ENCODE measurements around the gene SPATA9. TPM values are rescaled to one million over a fixed set of nuclear protein-coding genes. Genes with fewer than 3 reads are reported as not detected.
"Not testable (repeated sequence)": the region's sequence is repeated elsewhere in the genome, so short reads cannot be mapped to it uniquely, and the experiment has no call there.

The SPATA9 gene
- total RNA-seq, 2 donors from 2014 or later, result 0.31 to 0.49 TPM

DNA sequence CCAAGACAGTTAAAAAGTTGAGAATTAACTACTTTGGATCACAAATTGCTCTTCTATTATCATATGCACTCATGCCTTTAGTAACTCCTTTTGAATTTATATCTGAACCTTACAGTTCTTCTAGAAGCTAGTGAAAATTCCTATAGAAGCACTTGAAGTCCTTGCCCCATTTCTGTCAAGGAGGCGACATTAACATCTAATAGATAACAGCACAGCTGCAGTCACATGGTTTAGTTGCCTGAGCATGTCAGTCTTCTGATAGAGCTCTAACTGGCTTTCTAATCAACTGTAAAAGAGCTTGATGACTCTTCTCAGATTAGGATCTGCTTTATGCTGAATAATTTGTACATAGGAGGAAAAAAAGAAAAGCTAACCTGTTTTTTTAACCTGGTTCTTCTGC lies 27.2 kb downstream of the SPATA9 start:
- no peak for DNase-seq

DNA sequence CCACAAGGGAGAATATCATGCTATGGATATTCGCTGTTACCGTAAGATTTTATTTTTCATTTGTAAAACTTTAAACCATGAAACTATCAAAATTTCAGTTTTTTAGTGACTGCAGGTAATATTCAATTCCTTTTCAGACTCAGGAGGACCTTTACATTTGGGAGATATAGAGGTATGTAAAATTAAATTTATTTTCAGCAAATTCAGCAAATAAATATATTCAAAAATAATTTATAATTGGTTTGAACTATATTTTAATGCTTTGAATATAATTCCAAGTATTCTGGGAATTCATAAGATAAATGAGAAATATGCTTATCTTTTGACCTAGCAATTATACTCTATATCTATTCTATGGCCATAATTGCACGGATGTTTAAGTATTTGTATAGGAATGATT lies 28.6 kb downstream of the SPATA9 start:
- intact Hi-C loops (cut with DNase I, micrococcal nuclease), result no loop called here
- ATAC-seq (no peak), DNase-seq (no peak)

More for the DNA sequence above, 27.2 kb downstream of the SPATA9 start:
- intact Hi-C loops (cut with DNase I, micrococcal nuclease), result no loop called here
- no peak for ATAC-seq

DNA sequence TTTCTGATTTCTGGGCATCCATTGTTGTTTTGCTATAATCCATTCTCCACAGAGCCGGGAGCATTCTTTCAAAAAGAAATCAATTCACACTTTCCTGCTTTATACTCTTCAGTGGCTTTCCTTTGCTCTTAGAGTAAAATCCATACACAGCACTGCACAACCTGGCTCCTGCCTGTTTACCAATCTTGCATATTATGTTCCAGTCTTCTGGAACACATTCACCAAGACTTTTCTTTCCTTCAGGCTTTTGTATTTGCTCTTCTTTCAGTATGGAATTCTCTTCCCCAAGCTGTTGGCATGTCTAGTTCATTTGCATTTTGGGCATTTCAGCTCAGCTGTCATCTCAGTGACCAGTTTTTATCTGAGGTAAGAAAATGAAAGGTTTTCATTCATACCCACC lies 29.9 kb downstream of the SPATA9 start:
- DNase-seq, result no peak
- intact Hi-C loops (cut with DNase I, micrococcal nuclease), result no loop called here
- ATAC-seq, result no peak

DNA sequence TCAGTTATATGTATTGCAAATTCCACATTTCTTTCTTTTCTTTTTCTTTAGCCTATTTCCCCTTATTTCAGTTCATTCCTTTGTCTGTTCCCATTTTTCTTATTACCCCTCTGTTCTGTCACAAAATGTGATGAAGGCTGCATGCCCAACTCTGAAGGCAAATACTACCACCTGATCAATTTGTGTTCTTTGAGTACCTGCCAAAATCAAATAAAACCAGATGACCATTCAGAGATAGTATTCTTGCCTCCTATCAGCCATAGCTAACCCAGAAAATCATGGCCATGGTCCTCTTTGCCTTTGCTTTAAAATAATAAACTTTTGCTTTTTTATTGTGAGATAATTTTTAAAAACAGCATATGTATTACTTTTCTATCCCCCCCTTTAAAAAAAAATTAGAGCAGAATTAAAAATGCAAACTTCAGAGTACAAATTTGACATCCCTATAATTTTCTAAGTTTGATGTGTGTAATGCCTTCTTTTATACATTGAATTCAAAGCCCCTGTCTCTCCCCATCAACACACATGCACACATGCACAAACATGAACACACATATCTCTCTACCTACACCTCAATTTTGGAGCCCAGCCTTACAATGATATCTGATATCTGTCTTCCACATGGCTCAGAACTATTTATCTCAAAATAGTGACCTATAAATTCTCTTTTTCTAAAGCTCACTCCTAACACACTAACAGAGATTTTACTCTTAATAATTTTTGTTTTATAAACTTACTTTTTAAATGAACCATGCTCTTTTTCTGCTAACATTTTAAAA lies 32.8 kb downstream of the SPATA9 start:
- DNase-seq (no peak), ATAC-seq (no peak)
- intact Hi-C loops (cut with DNase I, micrococcal nuclease), result loop anchor here in 1 of 2 donors (10.0 kb wide), 3 partner anchors 135 to 695 kb away; partner anchors contain the start of gene ELL2

DNA sequence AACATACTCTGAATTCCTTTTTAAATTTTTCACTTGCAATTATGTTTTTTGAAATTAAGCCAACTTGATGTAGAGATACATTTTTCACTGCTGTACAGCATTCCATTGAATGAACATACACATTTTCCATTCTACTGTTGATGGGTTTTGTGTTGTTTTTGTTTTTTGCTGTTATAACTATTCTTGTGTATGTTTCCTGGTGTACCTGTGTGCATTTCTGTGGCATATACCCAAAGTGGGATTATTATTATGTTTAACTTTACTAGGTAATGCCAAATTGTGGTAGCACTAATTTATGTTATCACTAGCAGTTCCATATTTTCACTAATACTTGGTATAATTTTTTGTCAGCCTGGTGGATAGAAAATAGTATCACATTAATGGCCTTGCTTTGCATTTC lies 33.5 kb downstream of the SPATA9 start:
- DNase-seq (no peak), ATAC-seq (no peak)
- intact Hi-C loops (cut with DNase I, micrococcal nuclease), result loop anchor here in 1 of 2 donors (10.0 kb wide), 3 partner anchors 136 to 696 kb away; partner anchors contain the start of gene ELL2

DNA sequence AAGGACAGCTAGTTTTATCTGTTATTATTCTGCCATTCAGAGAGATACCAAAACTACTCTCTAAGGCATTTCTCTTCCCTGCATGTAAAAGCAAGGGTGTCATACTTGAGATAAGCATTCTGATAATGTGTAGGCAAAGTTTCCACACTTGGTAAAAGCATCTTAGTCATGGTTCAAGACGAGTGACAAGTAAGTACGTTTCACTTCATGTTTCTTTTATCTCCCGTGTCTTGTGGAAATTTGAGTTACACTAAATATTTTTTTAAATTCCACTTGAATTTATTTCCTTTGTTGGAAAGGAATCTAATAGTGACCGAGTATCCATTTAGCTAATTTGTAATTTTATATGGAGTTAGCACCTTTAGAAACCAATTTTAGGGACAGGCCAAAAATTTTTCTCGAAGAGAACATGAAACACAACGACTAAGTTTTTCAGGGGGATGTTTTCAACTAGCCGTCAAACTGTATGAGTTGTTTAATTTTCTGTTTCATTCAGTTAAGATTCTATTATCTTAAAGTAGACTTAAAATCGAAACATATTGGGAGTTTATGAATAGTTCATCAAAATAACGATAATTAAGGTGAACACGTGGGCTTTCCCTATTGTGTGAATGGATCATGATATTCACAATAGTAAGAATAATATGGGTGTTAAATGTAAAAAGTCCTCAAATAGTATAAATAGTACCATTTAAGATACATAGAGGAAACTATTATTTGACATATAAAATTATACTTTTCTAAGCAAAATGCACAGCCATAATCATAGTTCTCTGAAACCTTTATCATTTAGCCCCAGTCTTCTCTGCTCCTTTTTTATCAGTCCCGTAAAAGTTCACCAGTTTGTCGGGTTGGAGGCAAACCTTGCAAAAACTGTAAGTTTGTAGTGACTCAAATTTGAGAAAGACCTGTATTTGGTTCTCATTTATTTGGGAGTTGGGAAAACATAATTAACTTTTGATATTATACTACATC lies 34.6 kb downstream of the SPATA9 start:
- no peak for ATAC-seq
- intact Hi-C loops (cut with DNase I, micrococcal nuclease), result loop anchor here in 1 of 2 donors (10.0 kb wide), 3 partner anchors 137 to 697 kb away; partner anchors contain the start of gene ELL2
- no peak for DNase-seq

DNA sequence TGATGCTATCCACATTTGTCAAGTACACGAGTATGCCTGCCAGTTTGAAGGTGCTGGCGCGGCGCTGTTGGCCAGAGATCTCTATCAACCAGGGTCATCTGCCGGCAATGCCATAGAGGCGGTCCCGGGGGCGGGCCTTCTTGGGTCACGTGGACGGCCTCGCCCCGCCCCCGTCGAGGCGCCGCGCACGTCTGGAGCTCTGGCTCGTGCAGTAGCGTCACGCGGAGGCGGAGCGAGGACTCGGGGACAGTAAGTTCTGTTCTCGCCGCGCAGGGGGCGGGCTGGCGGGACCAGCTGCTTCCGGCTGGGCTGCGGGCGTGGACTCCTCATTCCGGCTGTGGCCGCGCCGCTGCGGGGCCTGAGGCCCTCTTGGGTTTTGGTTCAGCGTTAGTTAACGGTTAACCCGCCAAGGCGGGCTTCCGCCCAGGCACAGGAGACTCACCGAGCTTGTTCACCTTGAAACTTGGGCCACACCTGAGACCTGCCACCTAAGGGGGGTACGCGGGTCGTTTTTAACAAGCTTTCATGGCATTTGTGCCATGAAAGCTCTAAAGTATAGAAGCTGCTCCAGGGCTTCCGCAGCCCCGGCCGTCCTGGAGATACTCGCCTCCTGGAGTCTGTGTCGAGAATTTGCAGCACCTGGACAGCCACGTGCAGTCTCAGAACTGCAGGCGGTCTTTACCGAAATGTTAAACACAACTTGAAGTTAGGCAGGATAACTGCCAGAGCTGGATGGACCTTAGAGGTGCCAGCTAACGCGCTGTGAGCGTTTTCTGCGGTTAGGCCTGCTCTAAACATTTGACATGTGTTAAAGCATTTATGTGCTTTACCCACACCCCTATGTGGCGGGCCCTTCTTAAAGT lies 36.0 kb downstream of the SPATA9 start, which contains the start of gene RFESD:
TSS of gene RFESD (plus strand) at position 209 of the 863 bp plus-strand sequence. CDS start 5,495 bp downstream, outside the sequence.
- intact Hi-C loops (cut with DNase I, micrococcal nuclease), result loop anchor here in 1 of 2 donors (10.0 kb wide), 3 partner anchors 138 to 698 kb away; partner anchors contain the start of gene ELL2
- peak; percentile 94 for ATAC-seq

DNA sequence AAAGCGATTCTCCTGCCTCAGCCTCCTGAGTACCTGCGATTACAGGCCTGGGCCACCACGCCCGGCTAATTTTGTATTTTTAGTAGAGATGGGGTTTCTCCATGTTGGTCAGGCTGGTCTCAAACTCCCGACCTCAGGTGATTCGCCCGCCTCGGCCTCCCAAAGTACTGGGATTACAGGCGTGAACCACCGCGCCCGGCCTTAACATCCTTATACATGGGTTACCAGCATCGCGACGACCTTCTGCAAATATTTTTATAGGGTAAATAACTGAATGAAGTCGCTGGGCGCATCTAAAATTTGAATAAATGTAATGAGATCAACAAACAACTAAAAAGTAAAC lies 36.6 kb downstream of the SPATA9 start:
- not testable (repeated sequence) for DNase-seq
- intact Hi-C loops (cut with DNase I, micrococcal nuclease), result loop anchor here in 1 of 2 donors (10.0 kb wide), 3 partner anchors 139 to 699 kb away; partner anchors contain the start of gene ELL2
- peak; percentile 8 for ATAC-seq

More for the DNA sequence above, 36.0 kb downstream of the SPATA9 start, which contains the start of gene RFESD:
- peak; percentile 100 for DNase-seq

DNA sequence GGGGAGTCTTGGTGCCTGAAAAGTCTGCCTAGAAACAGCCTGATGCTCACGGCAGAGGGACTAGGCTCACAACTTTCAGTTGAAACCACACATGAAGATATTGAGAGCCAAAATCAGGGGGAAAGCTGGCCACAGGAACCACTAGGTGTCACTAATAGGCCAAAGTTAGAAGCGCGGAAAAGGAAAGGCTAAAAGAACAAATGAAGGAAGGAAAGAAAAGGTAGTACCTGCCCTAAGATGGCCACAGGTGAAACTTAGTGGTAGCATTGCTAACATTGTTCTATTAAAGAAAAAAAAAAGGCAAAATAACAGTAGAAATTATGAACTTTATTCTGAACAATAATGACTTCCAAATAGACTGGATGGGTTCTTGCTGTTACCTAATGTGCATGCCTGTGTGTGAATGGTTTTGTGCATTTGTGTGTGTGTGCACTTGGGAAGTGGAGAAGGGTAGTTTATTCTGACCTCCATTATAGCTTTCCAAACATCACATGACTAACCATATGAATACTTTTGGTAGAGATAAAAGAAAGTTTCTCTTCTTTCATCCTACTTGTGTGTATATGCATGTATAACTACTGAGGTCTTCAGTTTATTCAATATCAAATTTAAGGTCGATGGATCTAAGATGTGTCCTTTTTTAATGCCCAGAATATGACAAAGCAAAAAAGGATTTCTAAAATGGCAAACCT lies 38.3 kb downstream of the SPATA9 start:
- DNase-seq, result peak; percentile 43 to 50
- ATAC-seq, result no peak
- intact Hi-C loops (cut with DNase I, micrococcal nuclease), result loop anchor here in 1 of 2 donors (10.0 kb wide), 3 partner anchors 140 to 700 kb away; partner anchors contain the start of gene ELL2

DNA sequence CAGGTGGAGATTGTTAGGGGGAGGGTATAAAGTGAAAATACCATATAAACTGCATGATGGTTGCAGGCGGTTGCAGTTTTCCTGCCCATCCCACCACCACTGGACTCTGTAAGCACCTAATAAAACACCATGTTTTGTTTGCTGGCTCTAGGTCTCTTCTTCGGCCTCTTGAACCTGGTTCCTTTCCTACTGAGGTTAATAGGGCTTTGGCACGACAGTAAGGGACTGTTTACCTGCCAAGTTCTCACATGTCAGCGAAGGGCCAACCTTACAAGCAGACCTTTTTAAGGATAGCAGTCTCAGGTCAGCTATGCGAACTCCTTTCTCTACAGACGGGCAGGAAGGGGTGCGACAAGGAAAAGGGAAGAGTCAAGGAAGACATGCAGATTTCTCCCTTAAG lies 39.6 kb downstream of the SPATA9 start:
- DNase-seq (no peak), ATAC-seq (no peak)
- intact Hi-C loops (cut with DNase I, micrococcal nuclease), result loop anchor here in 1 of 2 donors (10.0 kb wide), 3 partner anchors 142 to 702 kb away; partner anchors contain the start of gene ELL2

DNA sequence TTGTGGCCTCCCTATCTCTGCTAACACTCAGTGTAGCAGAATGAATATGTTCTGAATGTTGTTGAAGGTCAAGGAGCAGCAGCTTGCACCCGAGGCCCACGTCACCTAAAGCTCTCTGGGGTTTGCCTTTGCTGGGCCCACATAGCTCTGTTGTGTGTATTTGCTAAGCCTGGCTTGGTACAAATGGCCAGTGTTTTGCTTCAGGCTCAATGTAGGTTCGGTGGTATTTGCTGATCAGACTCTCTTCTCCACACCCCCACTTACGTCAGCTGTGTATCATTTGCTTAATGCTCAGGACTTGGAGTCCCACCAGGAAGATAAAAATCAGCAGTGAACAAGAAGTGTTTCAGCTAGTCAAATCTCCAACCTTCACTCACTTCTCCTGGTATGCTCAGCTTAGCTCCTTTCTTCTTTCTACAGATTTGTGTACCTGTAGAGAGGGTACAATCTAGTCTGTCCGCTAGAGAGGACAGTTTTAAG lies 41.0 kb downstream of the SPATA9 start:
- intact Hi-C loops (cut with DNase I, micrococcal nuclease), result loop anchor here in 1 of 2 donors (10.0 kb wide), 3 partner anchors 143 to 703 kb away; partner anchors contain the start of gene ELL2
- ATAC-seq (no peak), DNase-seq (no peak)

DNA sequence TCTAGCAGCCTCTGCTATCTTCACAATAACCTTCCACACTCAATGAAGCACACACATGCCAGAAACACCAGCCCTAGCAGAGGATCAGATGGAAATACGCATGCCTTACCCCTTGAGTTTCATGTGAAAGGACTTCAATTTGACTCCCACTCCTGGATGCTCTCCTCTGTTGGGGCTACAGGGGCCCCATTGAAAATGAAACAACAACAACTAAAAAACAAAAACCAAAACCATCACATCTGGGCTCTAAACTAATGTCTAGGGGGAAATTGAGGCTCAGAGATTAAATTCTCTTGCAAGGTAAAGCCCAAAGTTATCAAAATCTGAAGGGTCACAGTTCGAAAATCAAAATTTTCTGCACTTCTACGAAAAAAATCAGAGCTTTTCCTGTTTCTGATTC lies 44.2 kb downstream of the SPATA9 start:
- DNase-seq (no peak), ATAC-seq (no peak)
- intact Hi-C loops (cut with DNase I, micrococcal nuclease), result no loop called here

DNA sequence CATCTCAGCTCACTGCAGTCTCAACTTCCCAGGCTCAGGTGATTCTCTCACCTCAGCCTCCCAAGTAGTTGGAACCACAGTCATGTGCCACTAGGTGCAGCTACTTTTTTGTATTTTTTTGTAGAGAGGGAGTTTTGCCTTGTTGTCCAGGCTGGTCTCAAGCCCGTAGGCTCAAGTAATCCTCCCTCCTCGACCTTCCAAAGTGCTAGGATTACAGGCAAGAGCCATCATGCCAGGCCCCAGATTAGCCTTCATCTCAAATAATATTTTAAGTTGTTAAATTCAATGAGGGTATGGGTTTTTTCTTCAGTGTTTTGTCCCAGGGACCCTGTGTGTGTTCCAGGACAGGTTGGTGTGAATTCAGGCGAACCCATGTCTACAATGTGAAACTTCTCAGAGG lies 48.7 kb downstream of the SPATA9 start:
- DNase-seq, result no peak
- intact Hi-C loops (cut with DNase I, micrococcal nuclease), result no loop called here
- ATAC-seq, result no peak

DNA sequence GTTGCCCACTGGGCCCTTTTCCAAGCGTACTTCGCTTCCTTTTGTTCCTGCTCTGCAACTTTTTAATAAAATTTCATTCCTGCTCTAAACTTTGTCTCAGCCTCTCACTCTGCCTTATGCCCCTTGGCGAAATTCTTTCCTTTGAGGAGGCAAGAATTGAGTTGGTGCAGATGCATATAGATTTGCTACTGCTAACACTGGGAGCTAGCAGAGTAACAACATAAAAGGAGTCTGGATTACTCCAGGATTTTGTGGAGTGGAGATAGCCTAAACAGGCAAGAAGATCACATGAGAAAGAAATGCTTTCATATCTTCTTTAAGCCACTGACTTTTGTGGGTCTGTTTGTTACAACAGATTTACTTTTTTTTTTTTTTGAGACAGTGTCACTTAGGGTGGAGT lies 49.1 kb downstream of the SPATA9 start:
- intact Hi-C loops (cut with DNase I, micrococcal nuclease), result no loop called here
- DNase-seq (no peak), ATAC-seq (no peak)

DNA sequence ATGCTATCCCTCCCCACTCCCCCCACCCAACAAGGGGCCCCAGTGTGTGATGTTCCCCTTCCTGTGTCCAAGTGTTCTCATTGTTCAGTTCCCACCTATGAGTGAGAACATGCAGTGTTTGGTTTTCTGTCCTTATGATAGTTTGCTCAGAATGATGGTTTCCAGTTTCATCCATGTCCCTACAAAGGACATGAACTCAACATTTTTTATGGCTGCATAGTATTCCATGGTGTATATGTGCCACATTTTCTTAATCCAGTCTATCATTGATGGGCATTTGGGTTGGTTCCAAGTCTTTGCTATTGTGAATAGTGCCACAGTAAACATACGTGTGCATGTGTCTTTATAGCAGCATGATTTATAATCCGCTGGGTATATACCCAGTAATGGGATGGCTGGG lies 49.8 kb downstream of the SPATA9 start:
- intact Hi-C loops (cut with DNase I, micrococcal nuclease); ATAC-seq; DNase-seq: not testable (repeated sequence)

DNA sequence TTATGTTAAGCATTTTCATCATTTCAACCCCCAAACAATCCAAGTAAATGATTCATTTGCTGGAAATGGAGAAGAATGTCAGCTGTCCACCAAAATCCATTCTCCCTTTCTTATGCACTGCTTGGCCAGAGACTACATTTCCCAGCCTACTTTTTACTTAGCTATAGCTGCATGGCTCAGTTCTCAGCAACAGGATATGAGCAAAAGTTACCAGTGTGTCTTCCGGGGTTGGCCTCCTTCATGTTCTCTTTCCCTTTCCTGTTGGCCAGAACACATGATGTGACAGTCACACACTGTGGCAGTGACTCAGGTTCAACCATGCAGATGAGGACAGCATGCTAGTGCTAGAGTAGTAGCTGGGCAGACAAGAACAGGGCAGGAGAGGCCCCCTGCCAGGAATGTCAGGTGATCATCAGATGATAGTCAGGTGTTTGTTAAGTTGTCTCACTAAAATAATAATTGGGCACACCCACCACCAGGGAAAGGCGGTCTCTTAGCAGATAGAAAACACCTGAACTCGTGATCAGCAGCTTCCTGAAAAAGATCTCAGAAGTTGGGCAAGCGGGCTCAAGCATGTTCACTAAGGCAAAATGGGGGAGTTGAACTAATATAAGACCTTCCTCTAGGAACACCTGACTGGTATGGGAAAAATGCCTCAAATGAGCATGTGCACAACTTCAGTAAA lies 50.7 kb downstream of the SPATA9 start:
- ATAC-seq, result peak; percentile 16
- DNase-seq, result no peak
- intact Hi-C loops (cut with DNase I, micrococcal nuclease), result no loop called here

Measured in left colon (tissue), 2 donors.